Erythroblast (primary cell): Measurements from ENCODE around the gene SCYL1.

ENCODE experiments used
- GATA1 ChIP-seq: IDR thresholded peaks from 2 replicates; pipeline ENCODE4 v1.6.1; 2011; ENCODE audit warnings: low read depth, mild to moderate bottlenecking, control low read depth, low read length, moderate library complexity
- POLR2A ChIP-seq: IDR thresholded peaks from 2 replicates; pipeline ENCODE4 v1.6.1; 2011; ENCODE audit warnings: mild to moderate bottlenecking, low read length

DNA sequence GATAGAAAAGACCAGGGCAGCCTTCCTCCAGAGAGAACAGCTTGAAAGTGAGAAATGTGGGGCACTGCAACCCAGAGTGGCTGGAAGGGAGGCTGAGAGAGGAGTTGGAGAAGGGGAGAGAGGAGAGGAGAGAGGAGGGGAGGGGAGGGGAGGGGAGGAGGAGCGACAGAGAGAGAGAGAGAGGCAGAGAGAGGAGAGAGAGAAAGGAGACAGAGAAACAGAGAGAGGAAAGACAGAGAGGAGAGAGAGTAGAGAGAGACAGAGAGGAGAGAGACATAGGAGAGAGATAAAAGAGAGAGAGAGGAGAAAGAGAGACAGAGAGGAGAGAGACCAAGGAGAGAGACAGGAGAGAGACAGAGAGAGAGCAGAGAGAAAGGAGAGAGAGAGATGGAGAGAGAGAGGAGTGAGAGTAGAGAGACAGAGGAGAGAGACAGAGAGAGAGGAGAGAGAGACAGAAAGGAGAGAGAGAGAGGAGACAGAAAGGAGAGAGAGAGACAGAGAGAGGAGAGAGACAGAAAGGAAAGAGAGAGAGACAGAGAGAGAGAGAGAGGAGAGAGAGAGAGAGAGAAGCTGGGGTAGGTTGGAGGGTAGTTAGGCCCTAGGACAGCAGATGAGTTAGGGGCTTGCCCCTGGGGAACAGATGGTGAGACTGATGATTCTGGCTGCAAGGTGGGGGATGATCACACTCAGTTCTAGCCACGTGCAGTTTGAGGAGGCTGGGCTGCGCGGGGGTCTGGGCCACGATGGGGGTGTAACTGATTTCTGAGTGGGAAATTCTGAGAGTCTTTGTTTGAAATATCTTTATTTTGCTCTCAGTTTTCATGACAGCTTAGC is 8.5 kb upstream of the SCYL1 start:
- TF ChIP-seq POLR2A, result no peak
- no peak for TF ChIP-seq GATA1
